Small intestine (tissue), 7 donors: Measurements from ENCODE around the gene OPCML. TPM values are rescaled to one million over a fixed set of nuclear protein-coding genes. Genes with fewer than 3 reads are reported as not detected.

Source experiments
- DNase-seq, 2 donors: peaks; one replicate each; pipeline versions ENCODE4 v3.0.0 to v3.0.0-alpha.2; 2013
- FAIRE-seq: peaks from 2 replicates; lab custom pipeline; 2012; peaks lifted over from hg19 to GRCh38; lab: Jason Lieb, UNC
- H3K27ac ChIP-seq, 3 donors: one replicate each; pipeline ENCODE4 v1.5.1; 2013; ENCODE audit warnings: low read length in 2 of 3, mild to moderate bottlenecking in 2 of 3, control low read depth in 1 of 3, inconsistent platforms in 1 of 3, low read depth in 1 of 3, moderate library complexity in 1 of 3
- H3K27me3 ChIP-seq, 3 donors: one replicate each; pipeline ENCODE4 v1.6.1; 2013; ENCODE audit warnings: low read length in 3 of 3, inconsistent platforms in 1 of 3; ENCODE audit not compliant: control insufficient read depth in 3 of 3, insufficient read depth in 3 of 3
- H3K36me3 ChIP-seq, 3 donors: one replicate each; pipeline ENCODE4 v1.6.1; 2013; ENCODE audit warnings: low read length in 3 of 3, inconsistent platforms in 1 of 3, low read depth in 1 of 3, mild to moderate bottlenecking in 1 of 3, moderate library complexity in 1 of 3; ENCODE audit not compliant: control insufficient read depth in 3 of 3, insufficient read depth in 2 of 3
- H3K4me1 ChIP-seq, 3 donors: one replicate each; pipeline ENCODE4 v1.6.1; 2013; ENCODE audit warnings: low read length in 2 of 3, inconsistent platforms in 1 of 3, low read depth in 1 of 3, mild to moderate bottlenecking in 1 of 3, moderate library complexity in 1 of 3; ENCODE audit not compliant: control insufficient read depth in 3 of 3, insufficient read depth in 2 of 3
- H3K4me3 ChIP-seq, 3 donors: one replicate each; pipeline ENCODE4 v1.5.1; 2013; ENCODE audit warnings: low read length in 3 of 3, control low read depth in 1 of 3, inconsistent platforms in 1 of 3, low read depth in 1 of 3, mild to moderate bottlenecking in 1 of 3, moderate library complexity in 1 of 3
- H3K9me3 ChIP-seq, 2 donors: one replicate each; pipeline ENCODE4 v1.6.1; 2013; ENCODE audit warnings: low read depth in 1 of 2, low read length in 1 of 2; ENCODE audit not compliant: control insufficient read depth in 2 of 2, insufficient read depth in 1 of 2
- WGBS, 3 donors: extraction: QIAGEN DNeasy Blood & Tissue Kit; methylation state at CpG; one replicate each; pipeline ENCODE4 v1.1.7; 2013; 5-methylcytosine and 5-hydroxymethylcytosine counted together
- polyA plus RNA-seq, 4 donors: library from polyadenylated mRNA; stranded (reverse) in 3 of 4; unstranded in 1 of 4; fragments of 200-250 nt in 3 of 4; fragments of 120-200 nt in 1 of 4; gene quantifications; one replicate each; pipeline versions ENCODE4 v1.2.1 to v1.2.3, GENCODE V29; 2013
- donor health status: healthy with polysubstance abuse.
- donor health status: control.
- donor health status: control.
- donor health status: Bipolar disorder and iron deficiency.
- donor health status: healthy.

The OPCML gene
- polyA plus RNA-seq, 4 donors: 0.16 to 2.0 TPM; not detected in 2

DNA sequence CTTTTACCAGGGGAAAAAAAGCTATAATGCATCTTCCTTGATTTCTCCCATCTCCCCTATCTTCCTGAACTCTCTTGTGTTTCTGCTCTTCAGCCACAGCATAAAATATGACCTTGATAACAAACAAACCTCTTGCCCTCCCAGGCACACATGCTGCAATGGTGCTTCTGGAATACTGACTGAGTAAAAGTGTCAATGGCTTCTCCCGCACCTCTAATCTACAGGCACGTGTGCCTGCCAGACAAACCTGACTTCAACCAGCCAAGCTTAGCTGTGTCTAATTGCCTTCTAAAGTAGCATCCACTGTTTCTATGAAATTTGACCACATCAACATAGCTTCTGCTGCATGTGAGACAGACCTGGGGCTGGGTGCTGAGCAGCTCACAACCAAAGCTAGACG is 12.7 kb downstream of the OPCML start:
- peaks cover 0 to 5% (median 0%) of the 10 kb centered on the region in 3 donors for H3K4me1 ChIP-seq
- DNase-seq (no peak), FAIRE-seq (no peak)
- H3K27ac ChIP-seq: no peak overlapping the region
- peaks cover 0 to 2% of the 10 kb centered on the region in 2 donors for H3K9me3 ChIP-seq
- no peaks in the 10 kb centered on the region for H3K36me3 ChIP-seq
- peaks cover 0 to 2% (median 0%) of the 10 kb centered on the region in 3 donors for H3K27me3 ChIP-seq
- 70 to 88% (median 81%) methylated on average over 3 of the region's 3 CpGs for WGBS, 3 donors
- no peak overlapping the region for H3K4me3 ChIP-seq

DNA sequence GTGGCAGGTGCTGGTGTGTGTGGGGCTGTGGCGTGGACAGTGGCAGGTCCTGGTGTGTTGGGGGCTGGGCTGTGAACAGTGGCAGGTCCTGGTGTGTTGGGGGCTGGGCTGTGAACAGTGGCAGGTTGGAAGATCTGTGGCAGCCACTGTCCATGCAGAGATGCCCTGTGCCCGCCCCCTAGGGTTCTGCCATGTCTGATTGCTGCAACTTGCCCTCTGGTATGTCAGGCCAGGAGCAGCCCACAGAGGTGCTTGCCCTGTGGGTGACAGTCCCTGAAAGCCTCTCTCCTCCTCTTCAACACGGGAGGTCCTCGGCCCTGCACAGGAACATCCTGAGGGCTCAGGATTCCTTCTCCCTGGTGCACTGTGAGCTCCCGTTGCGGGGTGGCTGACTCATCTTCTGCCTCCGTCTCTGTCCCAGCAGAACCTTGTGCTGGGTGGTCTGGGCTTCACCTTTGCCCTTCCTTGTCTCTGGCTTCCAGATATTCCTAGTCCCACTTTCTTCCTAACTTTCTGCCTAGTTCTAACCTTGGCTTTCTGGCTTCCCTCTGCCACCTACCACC is 13.5 kb downstream of the OPCML start:
- Histone ChIP-seq H3K9me3 (peaks cover 0 to 2% of the 10 kb centered on the region in 2 donors), H3K4me1 (peaks cover 0 to 5% (median 0%) of the 10 kb centered on the region in 3 donors), H3K4me3 (no peak overlapping the region), H3K27me3 (peaks cover 0 to 2% (median 0%) of the 10 kb centered on the region in 3 donors), H3K36me3 (no peaks in the 10 kb centered on the region), H3K27ac (no peak overlapping the region)
- FAIRE-seq (no peak), DNase-seq (no peak)
- 73 to 80% (median 73%) methylated on average over 7 of the region's 7 CpGs for WGBS, 3 donors

DNA sequence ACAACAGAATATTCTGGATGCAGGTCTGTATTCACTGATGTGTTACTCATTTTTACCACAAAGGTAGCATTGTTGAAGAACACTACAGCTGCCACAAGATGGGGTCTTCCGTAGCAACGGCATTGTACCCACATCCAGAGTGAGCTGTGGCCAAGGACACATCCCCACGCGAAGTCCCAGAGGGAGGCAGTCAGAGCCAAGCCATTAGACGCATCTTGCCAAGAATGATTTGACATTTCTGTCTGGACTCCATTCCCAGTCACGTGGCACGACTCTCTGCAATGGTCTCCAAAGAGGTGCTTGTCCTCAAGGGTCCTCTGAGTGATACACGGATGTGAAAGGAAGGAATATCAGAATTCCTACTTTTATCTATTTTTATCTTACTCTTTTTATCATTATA is 15.5 kb downstream of the OPCML start:
- no peak overlapping the region for H3K4me3 ChIP-seq
- peaks cover 0 to 4% (median 0%) of the 10 kb centered on the region in 3 donors for H3K4me1 ChIP-seq
- no peaks in the 10 kb centered on the region for H3K27me3 ChIP-seq
- H3K9me3 ChIP-seq: no peaks in the 10 kb centered on the region
- no peak overlapping the region for H3K27ac ChIP-seq
- WGBS, 3 donors: 80 to 81% (median 80%) methylated on average over 8 of the region's 8 CpGs
- no peaks in the 10 kb centered on the region for H3K36me3 ChIP-seq
- no peak for FAIRE-seq
- no peak for DNase-seq

DNA sequence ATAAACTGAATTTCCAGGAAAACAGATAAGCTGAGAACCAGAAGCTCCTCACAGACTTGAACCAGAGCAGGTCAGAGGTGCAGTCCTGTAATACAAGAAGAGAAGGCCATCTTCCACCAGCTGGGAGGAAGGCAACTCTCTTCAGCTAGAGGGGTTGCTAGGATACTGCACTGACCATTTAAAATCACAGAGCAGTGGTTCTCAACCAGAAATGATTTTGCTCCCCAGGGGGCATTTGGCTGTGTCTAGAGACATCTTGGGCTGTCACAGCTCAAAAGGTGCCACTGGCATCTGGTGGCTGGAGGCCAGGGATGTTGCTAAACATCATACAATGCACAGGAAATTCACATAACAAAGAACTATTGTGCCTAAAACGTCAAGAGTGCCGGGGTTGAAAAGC is 17.2 kb downstream of the OPCML start:
- 24 to 38% (median 37%) methylated on average over 2 of the region's 2 CpGs for WGBS, 3 donors
- FAIRE-seq: no peak

DNA sequence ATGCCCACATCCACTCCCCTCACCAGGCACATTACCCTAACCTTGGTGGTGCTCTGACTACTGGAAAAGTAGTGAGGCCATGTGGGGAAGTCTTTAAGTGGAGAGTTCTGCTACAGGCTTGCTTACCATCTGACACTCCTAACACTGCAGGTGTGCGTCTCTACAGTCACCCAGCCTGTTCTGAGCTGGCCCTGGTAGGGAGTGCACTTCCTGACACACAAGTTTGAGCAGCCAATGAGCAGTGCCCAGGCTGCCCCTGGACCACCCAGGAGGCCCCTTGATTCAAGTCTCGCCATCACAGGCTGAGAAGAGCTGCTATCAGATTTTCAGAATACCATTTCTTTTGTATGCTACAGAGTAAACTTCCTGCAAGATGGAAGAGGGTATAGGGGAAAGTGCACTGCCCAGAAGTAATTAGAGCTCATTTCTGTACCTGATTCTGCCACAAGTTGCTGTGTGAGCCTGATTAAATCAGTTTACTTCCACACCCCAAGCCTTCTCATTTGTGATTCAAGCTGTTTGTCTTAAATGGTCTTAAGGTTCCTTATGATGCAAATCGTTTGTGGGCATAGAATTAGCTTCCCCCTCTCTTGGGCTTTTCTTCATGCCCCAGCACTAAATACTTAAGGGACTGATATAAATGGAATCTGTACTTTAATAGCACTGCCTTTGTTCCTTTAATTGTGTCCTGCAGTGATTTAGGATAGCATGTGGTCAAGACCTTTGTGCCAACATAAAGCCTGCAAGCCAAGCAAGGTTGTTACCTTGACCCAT is 22.2 kb downstream of the OPCML start:
- no peak for DNase-seq
- no peak overlapping the region for H3K27ac ChIP-seq
- FAIRE-seq: no peak
- no peaks in the 10 kb centered on the region for H3K4me1 ChIP-seq
- no peaks in the 10 kb centered on the region for H3K9me3 ChIP-seq
- H3K36me3 ChIP-seq: no peaks in the 10 kb centered on the region
- H3K27me3 ChIP-seq: no peaks in the 10 kb centered on the region
- no peak overlapping the region for H3K4me3 ChIP-seq
- 53 to 64% (median 57%) methylated on average over 3 of the region's 3 CpGs for WGBS, 3 donors

More for the DNA sequence above, 17.2 kb downstream of the OPCML start:
- H3K4me3 ChIP-seq: no peak overlapping the region
- H3K9me3 ChIP-seq: no peaks in the 10 kb centered on the region
- no peaks in the 10 kb centered on the region for H3K27me3 ChIP-seq
- H3K36me3 ChIP-seq: no peaks in the 10 kb centered on the region
- DNase-seq: no peak
- no peak overlapping the region for H3K27ac ChIP-seq
- H3K4me1 ChIP-seq: no peaks in the 10 kb centered on the region

DNA sequence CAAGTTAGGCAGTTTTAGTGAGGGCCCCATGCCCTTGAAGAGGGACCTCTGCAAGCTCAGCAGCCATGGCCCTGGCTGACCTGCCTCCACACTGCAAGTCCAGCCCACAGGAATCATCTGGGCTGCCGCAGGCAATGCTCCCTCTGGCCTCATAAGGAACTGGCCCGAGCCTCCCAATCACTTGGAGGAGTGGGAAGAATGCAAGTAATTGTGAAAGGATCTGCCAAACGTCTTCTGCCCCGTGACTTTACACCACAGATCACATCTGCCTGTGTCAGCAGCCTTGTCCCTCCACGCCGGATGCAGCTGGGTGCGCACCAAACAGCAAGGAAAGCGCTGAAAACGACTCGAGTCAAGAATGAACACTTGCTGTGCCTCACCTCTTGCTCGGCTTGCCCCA is 23.8 kb downstream of the OPCML start:
- FAIRE-seq: no peak
- Histone ChIP-seq H3K4me3 (no peak overlapping the region), H3K4me1 (no peaks in the 10 kb centered on the region), H3K27ac (no peak overlapping the region), H3K36me3 (no peaks in the 10 kb centered on the region), H3K9me3 (no peaks in the 10 kb centered on the region), H3K27me3 (peaks cover 0 to 2% (median 0%) of the 10 kb centered on the region in 3 donors)
- no peak for DNase-seq
- WGBS, 3 donors: 74 to 86% (median 79%) methylated on average over 11 of the region's 11 CpGs

DNA sequence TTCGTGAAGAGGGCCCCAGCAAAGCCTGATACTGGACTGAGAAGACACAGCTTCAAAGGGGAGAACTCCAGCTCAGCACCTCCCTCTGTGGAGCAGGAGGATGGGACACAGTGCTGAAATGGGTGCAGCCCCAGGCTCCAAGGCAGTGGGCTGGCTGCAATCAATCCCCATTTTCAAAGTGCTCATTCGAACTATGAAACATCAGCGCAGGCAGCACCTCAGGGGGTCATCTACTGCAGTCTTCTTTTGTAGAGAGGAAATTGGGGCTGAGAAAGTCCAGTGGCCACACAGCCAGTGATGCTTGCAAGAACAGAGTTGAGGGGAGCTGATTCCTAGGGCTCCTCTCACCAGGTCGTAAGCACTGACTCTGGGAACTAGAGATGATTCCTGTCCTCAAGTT is 25.1 kb downstream of the OPCML start:
- H3K36me3 ChIP-seq: no peaks in the 10 kb centered on the region
- no peak for FAIRE-seq
- H3K9me3 ChIP-seq: no peaks in the 10 kb centered on the region
- H3K4me1 ChIP-seq: no peaks in the 10 kb centered on the region
- no peak for DNase-seq
- H3K4me3 ChIP-seq: no peak overlapping the region
- H3K27ac ChIP-seq: no peak overlapping the region
- H3K27me3 ChIP-seq: peaks cover 0 to 2% (median 0%) of the 10 kb centered on the region in 3 donors
- 70 to 90% (median 86%) methylated on average over 4 of the region's 4 CpGs for WGBS, 3 donors

DNA sequence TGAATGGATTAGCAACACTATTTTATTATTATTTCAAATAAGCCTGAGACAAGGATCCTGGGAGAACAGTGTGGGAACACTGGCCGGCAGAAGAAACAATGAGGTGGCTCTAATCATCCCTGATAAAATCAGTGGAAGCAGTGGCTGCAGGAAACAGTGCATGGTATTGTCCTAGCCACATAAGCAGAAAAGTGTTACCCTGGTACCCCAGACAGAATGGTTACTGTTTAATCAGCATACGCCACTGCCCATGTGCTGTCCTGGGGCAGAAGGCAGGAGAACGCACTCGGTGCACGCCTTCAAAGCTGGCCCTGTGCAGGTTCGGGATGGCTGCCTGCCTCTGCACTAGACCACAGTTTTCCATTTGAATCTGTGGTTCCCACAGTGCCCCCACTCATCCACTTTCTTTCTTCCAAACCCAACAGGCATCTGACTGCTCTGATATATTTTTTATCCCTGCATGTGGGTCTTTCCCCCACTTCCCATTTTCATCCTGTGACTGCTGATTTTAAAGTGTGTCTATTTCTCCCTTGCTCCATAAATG is 25.7 kb downstream of the OPCML start:
- H3K4me3 ChIP-seq: no peak overlapping the region
- no peaks in the 10 kb centered on the region for H3K36me3 ChIP-seq
- H3K27me3 ChIP-seq: peaks cover 0 to 2% (median 0%) of the 10 kb centered on the region in 3 donors
- WGBS, 3 donors: 67 to 89% (median 82%) methylated on average over 6 of the region's 6 CpGs
- no peaks in the 10 kb centered on the region for H3K9me3 ChIP-seq
- H3K27ac ChIP-seq: no peak overlapping the region
- FAIRE-seq (no peak), DNase-seq (no peak)
- H3K4me1 ChIP-seq: no peaks in the 10 kb centered on the region
